H9 (cell line): ENCODE data around the gene NPAS1. TPM values are rescaled to one million over a fixed set of nuclear protein-coding genes. Genes with fewer than 3 reads are reported as not detected.

Experiments
- DNase-seq: peaks from one replicate; pipeline ENCODE4 v3.0.0-alpha.2; 2017
- H2AFZ ChIP-seq: one replicate; pipeline ENCODE4 v1.6.1; 2013; ENCODE audit warnings: mild to moderate bottlenecking, low read length, control low read depth, moderate library complexity
- H2AK5ac ChIP-seq: 2 replicates; pipeline ENCODE4 v1.6.1; 2013; ENCODE audit warnings: low read length, control low read depth, mixed read lengths; ENCODE audit not compliant: insufficient read length
- H2BK120ac ChIP-seq: one replicate; pipeline ENCODE4 v1.6.1; 2013; ENCODE audit warnings: low read depth, mild to moderate bottlenecking, low read length, control low read depth, inconsistent platforms; ENCODE audit not compliant: poor library complexity, severe bottlenecking
- H2BK12ac ChIP-seq: 2 replicates; pipeline ENCODE4 v1.6.1; 2013; ENCODE audit warnings: low read length, control low read depth, mixed read lengths, low read depth; ENCODE audit not compliant: insufficient read length
- H2BK15ac ChIP-seq: 2 replicates; pipeline ENCODE4 v1.6.1; 2013; ENCODE audit warnings: low read depth, low read length, control low read depth
- H2BK20ac ChIP-seq: one replicate; pipeline ENCODE4 v1.6.1; 2013; ENCODE audit warnings: low read depth, mild to moderate bottlenecking, low read length, control low read depth, inconsistent platforms; ENCODE audit not compliant: poor library complexity, severe bottlenecking
- H2BK5ac ChIP-seq: 2 replicates; pipeline ENCODE4 v1.6.1; 2013; ENCODE audit warnings: low read length, control low read depth, mixed read lengths; ENCODE audit not compliant: insufficient read length
- H3K14ac ChIP-seq: 2 replicates; pipeline ENCODE4 v1.6.1; 2013; ENCODE audit warnings: low read length, control low read depth; ENCODE audit not compliant: insufficient read depth
- H3K18ac ChIP-seq: 2 replicates; pipeline ENCODE4 v1.6.1; 2013; ENCODE audit warnings: low read depth, mild to moderate bottlenecking, mixed read lengths, low read length, control low read depth; ENCODE audit not compliant: insufficient read length
- H3K23ac ChIP-seq: 2 replicates; pipeline ENCODE4 v1.6.1; 2013; ENCODE audit warnings: low read length, control low read depth, mixed read lengths, low read depth; ENCODE audit not compliant: insufficient read length
- H3K23me2 ChIP-seq: 2 replicates; pipeline ENCODE4 v1.6.1; 2013; ENCODE audit warnings: low read depth, mild to moderate bottlenecking, mixed read lengths, low read length, control low read depth; ENCODE audit not compliant: insufficient read length, poor library complexity, severe bottlenecking
- H3K27ac ChIP-seq: 2 replicates; pipeline ENCODE4 v1.5.1; 2013; ENCODE audit warnings: low read length, control low read depth, mixed read lengths, low read depth; ENCODE audit not compliant: insufficient read length
- H3K27me3 ChIP-seq: 2 replicates; pipeline ENCODE4 v1.6.1; 2013; ENCODE audit warnings: low read length, control low read depth, inconsistent platforms; ENCODE audit not compliant: insufficient read depth
- H3K4ac ChIP-seq: 2 replicates; pipeline ENCODE4 v1.6.1; 2013; ENCODE audit warnings: low read depth, mild to moderate bottlenecking, control low read depth, inconsistent platforms, low read length, moderate library complexity
- H3K4me1 ChIP-seq: 2 replicates; pipeline ENCODE4 v1.6.1; 2013; ENCODE audit warnings: low read length, control low read depth, inconsistent platforms; ENCODE audit not compliant: insufficient read depth
- H3K4me2 ChIP-seq: 2 replicates; pipeline ENCODE4 v1.6.1; 2013; ENCODE audit warnings: low read length, control low read depth, mixed read lengths; ENCODE audit not compliant: insufficient read length, insufficient read depth
- H3K56ac ChIP-seq: 2 replicates; pipeline ENCODE4 v1.6.1; 2013; ENCODE audit warnings: low read depth, mild to moderate bottlenecking, mixed read lengths, low read length, control low read depth; ENCODE audit not compliant: insufficient read length
- H3K79me1 ChIP-seq: 2 replicates; pipeline ENCODE4 v1.6.1; 2013; ENCODE audit warnings: low read depth, mild to moderate bottlenecking, moderate library complexity, low read length, control low read depth, inconsistent platforms; ENCODE audit not compliant: insufficient read depth, poor library complexity, severe bottlenecking
- H3K79me2 ChIP-seq: 2 replicates; pipeline ENCODE4 v1.6.1; 2013; ENCODE audit warnings: low read length, control low read depth, inconsistent platforms; ENCODE audit not compliant: insufficient read depth
- H3K9ac ChIP-seq: 2 replicates; pipeline ENCODE4 v1.6.1; 2013; ENCODE audit warnings: low read length, control low read depth, mixed read lengths; ENCODE audit not compliant: insufficient read length; ENCODE audit errors: extremely low read depth
- H3K9me3 ChIP-seq: one replicate; pipeline ENCODE4 v1.6.1; 2013; ENCODE audit warnings: low read depth, low read length, inconsistent platforms; ENCODE audit not compliant: control insufficient read depth
- H3T11ph ChIP-seq: one replicate; pipeline ENCODE4 v1.6.1; 2013; ENCODE audit warnings: mild to moderate bottlenecking, low read length, control low read depth, inconsistent platforms
- H4K20me1 ChIP-seq: one replicate; pipeline ENCODE4 v1.6.1; 2013; ENCODE audit not compliant: control insufficient read depth, insufficient read length, insufficient read depth
- H4K5ac ChIP-seq: 2 replicates; pipeline ENCODE4 v1.6.1; 2013; ENCODE audit warnings: low read depth, mild to moderate bottlenecking, mixed read lengths, low read length, control low read depth; ENCODE audit not compliant: insufficient read length
- H4K8ac ChIP-seq: replicated peaks from 2 replicates; pipeline ENCODE4 v1.6.1; 2013; ENCODE audit warnings: low read length, control low read depth, mixed read lengths, low read depth; ENCODE audit not compliant: insufficient read length
- H4K91ac ChIP-seq: 2 replicates; pipeline ENCODE4 v1.6.1; 2013; ENCODE audit warnings: low read depth, mild to moderate bottlenecking, moderate library complexity, mixed read lengths, low read length, control low read depth; ENCODE audit not compliant: insufficient read length
- H3K27ac Mint-ChIP-seq, 3 experiments: 2 replicates in 2 of 3; 3 replicates in 1 of 3; pipeline ENCODE4 v1.8.0; 2020 to 2021; ENCODE audit warnings: mixed read lengths in 3 of 3, mild to moderate bottlenecking in 1 of 3, moderate library complexity in 1 of 3
- H3K27me3 Mint-ChIP-seq: 2 replicates; pipeline ENCODE4 v1.8.0; 2021; ENCODE audit warnings: low read depth, mild to moderate bottlenecking, moderate library complexity, mixed read lengths
- H3K36me3 Mint-ChIP-seq, 3 experiments: 2 replicates in 2 of 3; 3 replicates in 1 of 3; pipeline ENCODE4 v1.8.0; 2020 to 2021; ENCODE audit warnings: low read depth in 3 of 3, mixed read lengths in 3 of 3; ENCODE audit not compliant: insufficient read depth in 1 of 3
- H3K4me1 Mint-ChIP-seq, 2 experiments: 2 replicates each; pipeline ENCODE4 v1.8.0; 2020; ENCODE audit warnings: mixed read lengths in 2 of 2
- H3K4me3 Mint-ChIP-seq, 2 experiments: 2 replicates in 1 of 2; 3 replicates in 1 of 2; pipeline ENCODE4 v1.8.0; 2020 to 2021; ENCODE audit warnings: mild to moderate bottlenecking in 2 of 2, mixed read lengths in 2 of 2, moderate library complexity in 1 of 2
- H3K9me3 Mint-ChIP-seq, 2 experiments: 2 replicates in 1 of 2; 3 replicates in 1 of 2; pipeline ENCODE4 v1.8.0; 2020; ENCODE audit warnings: mild to moderate bottlenecking in 2 of 2, mixed read lengths in 2 of 2, moderate library complexity in 1 of 2
- CTCF ChIP-seq: fragments of 200-600 bp; sonication (generic); conservative IDR thresholded peaks from 3 replicates; pipeline ENCODE4 v1.8.0; 2021; ENCODE audit warnings: antibody characterized with exemption, mild to moderate bottlenecking
- WGBS: extraction: QIAGEN DNeasy Blood & Tissue Kit; methylation state at CpG from one replicate; pipeline ENCODE4 v1.1.7; 2013; ENCODE audit warnings: missing lambda C conversion rate, low lambda C conversion rate, mixed read lengths; ENCODE audit not compliant: insufficient read length; ENCODE audit errors: extremely low coverage; 5-methylcytosine and 5-hydroxymethylcytosine counted together
- total RNA-seq: library from RNA; stranded (reverse); gene quantifications from 2 replicates; pipeline ENCODE4 v1.2.1, GENCODE V29; 2021

The NPAS1 gene
- total RNA-seq, 1 experiment from 2014 or later, result 17.8 TPM

- H3K27ac Mint-ChIP-seq, result no peak overlapping the region
- no peaks in the 10 kb centered on the region for H3K79me2 ChIP-seq
- no peaks in the 10 kb centered on the region for H4K20me1 ChIP-seq
- H2BK5ac ChIP-seq, result no peak overlapping the region
- no CpG with 5 or more reads among the region's 17 CpGs for WGBS
- H3K27me3 ChIP-seq, result no peaks in the 10 kb centered on the region
- H3K9me3 ChIP-seq, result no peaks in the 10 kb centered on the region
- no peak overlapping the region for H2BK12ac ChIP-seq
- no peak overlapping the region for H4K91ac ChIP-seq
- H3K4ac ChIP-seq, result no peak overlapping the region
- H4K5ac ChIP-seq, result no peak overlapping the region
- H2BK15ac ChIP-seq, result no peak overlapping the region
- no peak overlapping the region for H3K23ac ChIP-seq
- no peak overlapping the region for H2BK120ac ChIP-seq
- H3K4me1 ChIP-seq, result no peaks in the 10 kb centered on the region
- DNase-seq, result no peak
- peaks cover 9% of the 10 kb centered on the region in 2 experiments for H3K4me1 Mint-ChIP-seq
- H3K56ac ChIP-seq, result no peak overlapping the region
- no peaks in the 10 kb centered on the region; the same call in 1 of the 2 replicates for H3K27me3 Mint-ChIP-seq
- H3K4me2 ChIP-seq, result no peak overlapping the region
- H3K14ac ChIP-seq, result no peak overlapping the region; the same call in 1 of the 2 replicates
- no peaks in the 10 kb centered on the region for H3K9me3 Mint-ChIP-seq
- H3K4me3 Mint-ChIP-seq, result no peak overlapping the region
- no peak overlapping the region for H2AK5ac ChIP-seq
- no peaks in the 10 kb centered on the region for H3K23me2 ChIP-seq
- no peak overlapping the region for H4K8ac ChIP-seq
- H3K36me3 Mint-ChIP-seq, result peaks cover 34 to 50% (median 49%) of the 10 kb centered on the region in 3 experiments; a peak in 6 of 7 replicates
- no peaks in the 10 kb centered on the region for H3K79me1 ChIP-seq
- no peak overlapping the region for H3K27ac ChIP-seq
- no peak overlapping the region for H3K18ac ChIP-seq
- no peak overlapping the region for H3K9ac ChIP-seq
- H2AFZ ChIP-seq, result no peak overlapping the region
- TF ChIP-seq CTCF, result no peak
- no peak overlapping the region for H3T11ph ChIP-seq
- H2BK20ac ChIP-seq, result no peak overlapping the region
Measured at GRCh38 chr19:46994141-46994686, 25.4 kb upstream of the NPAS1 start.
